Astrocyte (in vitro differentiated cells and primary cell): ENCODE data around the gene LYPD6B. TPM values are rescaled to one million over a fixed set of nuclear protein-coding genes. Genes with fewer than 3 reads are reported as not detected.

Experiments
- DNase-seq: peaks from one replicate; pipeline ENCODE4 v3.0.0-alpha.2; 2010; ENCODE audit warnings: low read depth
- FAIRE-seq: peaks from 2 replicates; lab custom pipeline; 2011; peaks lifted over from hg19 to GRCh38; lab: Jason Lieb, UNC
- H2AFZ ChIP-seq: 2 replicates; pipeline ENCODE4 v1.6.0; 2012; ENCODE audit warnings: low read depth, low read length, inconsistent platforms
- H3K27ac ChIP-seq: 2 replicates; pipeline ENCODE4 v1.5.1; 2011; ENCODE audit warnings: low read depth, low read length, inconsistent platforms
- H3K27me3 ChIP-seq: 2 replicates; pipeline ENCODE4 v1.6.0; 2011; ENCODE audit warnings: low read length, inconsistent platforms; ENCODE audit not compliant: insufficient read depth
- H3K36me3 ChIP-seq: 2 replicates; pipeline ENCODE4 v1.5.1; 2011; ENCODE audit warnings: low read length, inconsistent platforms; ENCODE audit not compliant: insufficient read depth
- H3K4me1 ChIP-seq: 2 replicates; pipeline ENCODE4 v1.5.1; 2011; ENCODE audit warnings: low read length, inconsistent platforms; ENCODE audit not compliant: insufficient read depth
- H3K4me2 ChIP-seq: 2 replicates; pipeline ENCODE4 v1.6.0; 2012; ENCODE audit warnings: low read length, inconsistent platforms
- H3K4me3 ChIP-seq: 2 replicates; pipeline ENCODE4 v1.5.1; 2011; ENCODE audit warnings: low read depth, mild to moderate bottlenecking, low read length, inconsistent platforms; ENCODE audit not compliant: insufficient read depth
- H3K79me2 ChIP-seq: 2 replicates; pipeline ENCODE4 v1.6.0; 2012; ENCODE audit warnings: mild to moderate bottlenecking, low read length, inconsistent platforms; ENCODE audit not compliant: insufficient read depth
- H3K9ac ChIP-seq: 2 replicates; pipeline ENCODE4 v1.6.0; 2012; ENCODE audit warnings: mild to moderate bottlenecking, low read length, inconsistent platforms
- H3K9me3 ChIP-seq: 2 replicates; pipeline ENCODE4 v1.5.1; 2012; ENCODE audit warnings: low read depth, mild to moderate bottlenecking, low read length, inconsistent platforms; ENCODE audit not compliant: insufficient read depth
- H4K20me1 ChIP-seq: 2 replicates; pipeline ENCODE4 v1.6.0; 2012; ENCODE audit warnings: low read length, inconsistent platforms; ENCODE audit not compliant: insufficient read depth
- H3K27ac Mint-ChIP-seq: one replicate; pipeline ENCODE4 v1.8.0; 2021; ENCODE audit warnings: mild to moderate bottlenecking, mixed read lengths; ENCODE audit not compliant: unreplicated experiment
- H3K27me3 Mint-ChIP-seq: one replicate; pipeline ENCODE4 v1.8.0; 2021; ENCODE audit warnings: low read depth, mixed read lengths; ENCODE audit not compliant: unreplicated experiment
- H3K36me3 Mint-ChIP-seq: one replicate; pipeline ENCODE4 v1.8.0; 2021; ENCODE audit warnings: low read depth, mixed read lengths; ENCODE audit not compliant: unreplicated experiment
- H3K4me1 Mint-ChIP-seq: one replicate; pipeline ENCODE4 v1.8.0; 2021; ENCODE audit warnings: low read depth, mixed read lengths; ENCODE audit not compliant: unreplicated experiment
- H3K4me3 Mint-ChIP-seq: one replicate; pipeline ENCODE4 v1.8.0; 2021; ENCODE audit warnings: mild to moderate bottlenecking, moderate library complexity, mixed read lengths; ENCODE audit not compliant: unreplicated experiment
- H3K9me3 Mint-ChIP-seq: one replicate; pipeline ENCODE4 v1.8.0; 2021; ENCODE audit warnings: mild to moderate bottlenecking, mixed read lengths; ENCODE audit not compliant: unreplicated experiment
- EZH2 ChIP-seq: IDR thresholded peaks from 2 replicates; pipeline ENCODE4 v1.6.1; 2012; ENCODE audit warnings: mild to moderate bottlenecking, low read length, inconsistent platforms; ENCODE audit not compliant: insufficient read depth
- total RNA-seq: library from RNA; stranded (reverse); gene quantifications from 2 replicates; pipeline ENCODE4 v1.2.1, GENCODE V29; 2021
- TF ChIP-seq, protein P1 (sequence below): IDR thresholded peaks from 2 replicates; pipeline ENCODE4 v1.5.1; 2011; ENCODE audit warnings: low read depth, mild to moderate bottlenecking, inconsistent platforms, low read length, moderate library complexity; ENCODE audit not compliant: insufficient read depth

The LYPD6B gene
- total RNA-seq, 1 donor from 2014 or later = 1.2 TPM

DNA sequence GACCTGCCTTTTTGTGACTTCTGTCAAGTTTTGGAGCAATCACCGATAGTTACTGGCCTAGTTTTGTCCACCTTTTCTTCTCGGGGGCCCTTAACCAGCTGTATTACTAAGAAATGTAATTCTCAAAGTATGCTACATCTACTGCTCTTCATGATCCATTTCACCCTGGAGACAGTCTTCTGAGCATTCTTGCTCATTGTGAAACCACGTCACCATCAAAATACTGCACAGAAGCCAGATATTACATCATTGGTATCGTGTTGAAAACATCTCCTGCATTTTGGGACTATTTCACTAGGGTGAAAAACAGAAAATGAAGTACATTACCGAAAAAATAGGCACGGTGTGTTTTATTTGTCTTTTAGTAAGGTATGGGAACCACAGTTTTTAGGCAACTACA is 11.7 kb downstream of the LYPD6B start:
- no peak overlapping the region for H3K4me3 ChIP-seq
- Mint-ChIP-seq H3K27me3 (peaks cover 4% of the 10 kb centered on the region), H3K9me3 (peaks cover 3% of the 10 kb centered on the region), H3K4me1 (no peaks in the 10 kb centered on the region), H3K4me3 (no peak overlapping the region), H3K27ac (no peak overlapping the region), H3K36me3 (peaks cover 2% of the 10 kb centered on the region)
- H3K79me2 ChIP-seq = no peaks in the 10 kb centered on the region
- no peak overlapping the region for H3K4me2 ChIP-seq
- no peak for TF ChIP-seq EZH2
- TF ChIP-seq, protein P1, sequence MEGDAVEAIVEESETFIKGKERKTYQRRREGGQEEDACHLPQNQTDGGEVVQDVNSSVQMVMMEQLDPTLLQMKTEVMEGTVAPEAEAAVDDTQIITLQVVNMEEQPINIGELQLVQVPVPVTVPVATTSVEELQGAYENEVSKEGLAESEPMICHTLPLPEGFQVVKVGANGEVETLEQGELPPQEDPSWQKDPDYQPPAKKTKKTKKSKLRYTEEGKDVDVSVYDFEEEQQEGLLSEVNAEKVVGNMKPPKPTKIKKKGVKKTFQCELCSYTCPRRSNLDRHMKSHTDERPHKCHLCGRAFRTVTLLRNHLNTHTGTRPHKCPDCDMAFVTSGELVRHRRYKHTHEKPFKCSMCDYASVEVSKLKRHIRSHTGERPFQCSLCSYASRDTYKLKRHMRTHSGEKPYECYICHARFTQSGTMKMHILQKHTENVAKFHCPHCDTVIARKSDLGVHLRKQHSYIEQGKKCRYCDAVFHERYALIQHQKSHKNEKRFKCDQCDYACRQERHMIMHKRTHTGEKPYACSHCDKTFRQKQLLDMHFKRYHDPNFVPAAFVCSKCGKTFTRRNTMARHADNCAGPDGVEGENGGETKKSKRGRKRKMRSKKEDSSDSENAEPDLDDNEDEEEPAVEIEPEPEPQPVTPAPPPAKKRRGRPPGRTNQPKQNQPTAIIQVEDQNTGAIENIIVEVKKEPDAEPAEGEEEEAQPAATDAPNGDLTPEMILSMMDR = no peak
- no peaks in the 10 kb centered on the region for H4K20me1 ChIP-seq
- no peak overlapping the region for H2AFZ ChIP-seq
- no peak overlapping the region for H3K27ac ChIP-seq
- H3K9me3 ChIP-seq = no peaks in the 10 kb centered on the region
- no peaks in the 10 kb centered on the region for H3K27me3 ChIP-seq
- no peak overlapping the region for H3K9ac ChIP-seq
- peak; percentile 26 for FAIRE-seq
- no peaks in the 10 kb centered on the region for H3K4me1 ChIP-seq
- no peaks in the 10 kb centered on the region for H3K36me3 ChIP-seq
- peak; percentile 25 for DNase-seq

DNA sequence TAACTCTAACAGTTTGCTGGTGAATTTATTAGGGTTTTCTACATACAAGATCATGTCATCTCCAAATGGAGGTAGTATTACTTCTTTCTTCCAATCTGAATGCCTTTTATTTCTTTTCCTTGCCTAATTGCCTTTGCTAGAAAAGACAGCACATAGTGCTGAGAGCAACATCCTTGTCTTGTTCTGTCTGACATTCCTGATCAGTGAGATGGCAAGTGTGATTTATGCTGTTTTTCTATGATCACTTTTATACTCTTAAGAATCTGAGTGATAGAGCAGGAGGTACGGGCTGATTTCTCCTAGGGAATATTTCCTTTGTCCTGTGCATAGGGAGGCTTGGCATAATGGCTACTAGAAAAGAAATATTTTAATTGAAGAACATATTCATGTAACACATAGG is 17.3 kb downstream of the LYPD6B start:
- Histone ChIP-seq H3K9ac (no peak overlapping the region), H3K27ac (no peak overlapping the region), H3K4me3 (no peak overlapping the region), H3K9me3 (no peaks in the 10 kb centered on the region), H3K36me3 (no peaks in the 10 kb centered on the region), H3K4me1 (no peaks in the 10 kb centered on the region), H2AFZ (no peak overlapping the region), H3K27me3 (no peaks in the 10 kb centered on the region), H4K20me1 (no peaks in the 10 kb centered on the region), H3K4me2 (no peak overlapping the region), H3K79me2 (no peaks in the 10 kb centered on the region)
- H3K27ac Mint-ChIP-seq = no peak overlapping the region
- DNase-seq = no peak
- peaks cover 3% of the 10 kb centered on the region for H3K4me1 Mint-ChIP-seq
- no peak for FAIRE-seq
- TF ChIP-seq, protein P1 = no peak
- no peak for TF ChIP-seq EZH2
- no peaks in the 10 kb centered on the region for H3K36me3 Mint-ChIP-seq
- H3K4me3 Mint-ChIP-seq = no peak overlapping the region
- no peaks in the 10 kb centered on the region for H3K27me3 Mint-ChIP-seq
- no peaks in the 10 kb centered on the region for H3K9me3 Mint-ChIP-seq

DNA sequence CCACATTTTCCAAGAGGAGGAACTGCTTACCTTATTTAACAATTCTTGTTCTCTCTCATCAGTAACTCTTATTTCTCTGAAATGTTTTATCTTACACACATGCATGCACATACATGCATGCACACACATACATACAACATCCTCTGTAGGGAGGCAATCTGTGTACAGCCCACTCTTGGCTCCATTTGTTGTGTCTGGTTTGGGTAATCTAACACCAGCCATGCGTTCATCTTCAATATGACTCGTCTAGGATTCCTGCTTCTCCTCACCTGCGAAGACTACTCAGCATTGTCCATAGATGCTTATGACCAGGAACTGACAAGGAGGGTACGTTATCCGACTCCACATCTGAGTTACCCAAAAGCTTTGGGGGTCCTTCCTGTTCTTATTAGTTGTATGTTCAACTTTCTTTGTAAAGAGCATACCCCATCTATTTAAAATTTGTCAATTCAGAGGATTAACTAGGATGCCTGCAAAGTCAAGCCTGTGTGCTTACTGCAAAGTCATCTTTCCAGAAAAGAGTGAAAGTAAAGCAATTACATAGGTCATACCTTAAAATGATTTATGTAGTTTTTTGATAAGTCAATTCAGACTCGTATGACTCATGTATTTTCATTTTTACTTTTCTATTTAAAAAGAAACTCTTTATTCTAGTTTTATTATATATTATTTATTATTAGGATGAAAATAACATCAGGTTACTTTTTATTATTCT is 18.2 kb downstream of the LYPD6B start:
- no peak overlapping the region for H3K4me2 ChIP-seq
- no peaks in the 10 kb centered on the region for H3K36me3 Mint-ChIP-seq
- FAIRE-seq = no peak

More for the DNA sequence above, 18.2 kb downstream of the LYPD6B start:
- DNase-seq = no peak
- Histone ChIP-seq H2AFZ (no peak overlapping the region), H3K9me3 (no peaks in the 10 kb centered on the region), H4K20me1 (no peaks in the 10 kb centered on the region), H3K4me1 (no peaks in the 10 kb centered on the region), H3K4me3 (no peak overlapping the region), H3K27ac (no peak overlapping the region), H3K27me3 (no peaks in the 10 kb centered on the region), H3K79me2 (no peaks in the 10 kb centered on the region), H3K36me3 (no peaks in the 10 kb centered on the region), H3K9ac (no peak overlapping the region)
- H3K4me3 Mint-ChIP-seq = no peak overlapping the region
- H3K9me3 Mint-ChIP-seq = no peaks in the 10 kb centered on the region
- no peak for TF ChIP-seq EZH2
- TF ChIP-seq, protein P1 = no peak
- H3K4me1 Mint-ChIP-seq = peaks cover 8% of the 10 kb centered on the region
- no peak overlapping the region for H3K27ac Mint-ChIP-seq
- H3K27me3 Mint-ChIP-seq = no peaks in the 10 kb centered on the region
